ENCODE results near the gene HSDL1.

DNA sequence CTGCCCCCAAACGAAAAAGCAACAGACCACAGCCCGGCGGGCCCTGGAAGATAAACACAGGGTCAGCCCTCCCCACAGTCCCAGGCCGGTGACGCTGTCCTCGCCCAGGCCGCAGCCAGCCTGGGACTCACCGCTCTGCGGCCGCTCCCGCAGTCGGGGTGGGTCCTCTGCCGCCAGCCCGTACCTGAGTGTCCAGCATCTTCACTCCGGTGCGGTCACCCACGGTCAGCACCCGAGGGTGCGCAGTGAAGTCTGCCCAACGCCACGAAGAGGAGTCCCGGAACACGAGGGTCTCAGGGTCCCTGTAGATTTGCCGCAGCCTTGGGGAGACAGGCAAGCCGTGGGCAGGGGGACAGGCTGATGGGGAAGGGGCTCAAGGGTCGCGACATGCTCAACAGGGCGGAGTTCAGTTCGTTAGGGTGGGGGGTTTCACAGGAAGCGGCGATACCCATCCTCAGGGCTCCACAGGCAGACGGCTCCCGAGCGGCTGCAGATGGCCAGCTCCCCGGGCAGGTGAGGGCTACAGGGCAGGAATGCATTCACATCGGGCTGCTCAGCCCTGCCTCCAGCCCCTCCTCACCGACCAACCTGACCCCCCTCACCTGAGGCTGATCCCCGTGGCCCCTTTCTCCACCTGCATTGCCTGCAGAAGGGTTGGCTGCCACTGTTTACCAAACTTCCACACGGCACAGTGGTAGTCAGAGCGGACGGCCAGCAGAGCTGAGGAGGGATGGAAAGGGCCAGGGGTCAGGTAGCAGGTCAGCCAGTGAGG is 36.4 kb upstream of the HSDL1 start:
- no peak for TF ChIP-seq CTCF (IDR thresholded peaks at IDR 0.05; ENCODE audit: insufficient read depth, low read depth, low read length)
- no peak for TF ChIP-seq EZH2 (IDR thresholded peaks at IDR 0.05; ENCODE audit: insufficient read depth, low read length)

Measured in astrocyte (in vitro differentiated cells and primary cell).